ENCODE measurements around the gene ADAMTS10. TPM values are rescaled to one million over a fixed set of nuclear protein-coding genes. Genes with fewer than 3 reads are reported as not detected.
A peak's percentile ranks its signal among the peaks of the same experiment; 100 is the strongest.
"Not testable (repeated sequence)": the region's sequence is repeated elsewhere in the genome, so short reads cannot be mapped to it uniquely, and the experiment has no call there.

ADAMTS10 gene
- total RNA-seq, 3 donors from 2014 or later (not counting 1 experiment from before 2014, with no cell fraction given) = 159 to 286 (median 203) TPM

DNA sequence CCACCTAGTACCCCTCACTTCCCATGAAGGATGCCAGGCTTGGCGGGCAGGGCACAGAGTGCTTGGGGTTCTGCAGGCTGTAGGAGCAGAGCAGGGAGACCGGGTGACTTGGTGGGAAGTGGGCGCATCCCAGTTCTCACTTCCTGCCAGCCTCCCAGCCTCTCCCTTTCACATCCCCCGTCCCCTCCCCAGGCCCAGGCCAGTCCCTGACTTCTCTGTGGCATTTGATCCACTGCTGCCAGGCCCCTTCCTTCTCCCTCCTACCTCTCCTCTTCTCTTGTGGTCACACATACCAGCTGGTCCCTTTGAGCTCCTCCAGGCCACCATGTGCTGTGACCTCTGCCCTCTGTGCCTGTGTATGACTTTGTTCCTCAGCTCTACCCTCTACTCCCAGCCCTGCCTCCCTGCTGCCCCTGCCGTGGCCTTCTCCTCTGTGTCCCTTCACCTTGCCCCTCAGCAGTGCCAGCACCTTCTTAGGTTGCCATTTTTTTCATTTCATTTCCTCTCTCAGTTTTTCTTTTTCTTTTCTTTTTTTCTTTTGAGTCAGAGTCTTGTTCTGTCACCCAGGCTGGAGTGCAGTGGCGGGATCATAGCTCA lies 52.8 kb downstream of the ADAMTS10 start:
- H3K27ac Mint-ChIP-seq = peak overlapping the region; percentile 89 to 92
- H3K27ac ChIP-seq (ENCODE audit: low read length) = peak overlapping the region; percentile 34
- H3K9me3 Mint-ChIP-seq = no peaks in the 10 kb centered on the region
- no peaks in the 10 kb centered on the region for H3K27me3 ChIP-seq (ENCODE audit: control insufficient read depth, insufficient read depth, low read length)
- H3K27me3 Mint-ChIP-seq (ENCODE audit: low read depth in 2 of 2) = no peaks in the 10 kb centered on the region
- H3K36me3 Mint-ChIP-seq = peaks cover 12% of the 10 kb centered on the region
- peaks cover 67% of the 10 kb centered on the region for H3K4me1 ChIP-seq (ENCODE audit: control insufficient read depth, insufficient read depth, low read length)
- no peaks in the 10 kb centered on the region for H3K9me3 ChIP-seq (ENCODE audit: control insufficient read depth, insufficient read depth, low read length)
- peaks cover 50 to 78% of the 10 kb centered on the region in 2 donors for H3K4me1 Mint-ChIP-seq
- intact Hi-C loops (cut with micrococcal nuclease) = no loop called here
- H3K4me3 ChIP-seq (ENCODE audit: low read length) = no peak overlapping the region
- no peak for DNase-seq
- ATAC-seq = peak in 2 of 3 donors; percentile 20 to 27
- TF ChIP-seq, protein P1, sequence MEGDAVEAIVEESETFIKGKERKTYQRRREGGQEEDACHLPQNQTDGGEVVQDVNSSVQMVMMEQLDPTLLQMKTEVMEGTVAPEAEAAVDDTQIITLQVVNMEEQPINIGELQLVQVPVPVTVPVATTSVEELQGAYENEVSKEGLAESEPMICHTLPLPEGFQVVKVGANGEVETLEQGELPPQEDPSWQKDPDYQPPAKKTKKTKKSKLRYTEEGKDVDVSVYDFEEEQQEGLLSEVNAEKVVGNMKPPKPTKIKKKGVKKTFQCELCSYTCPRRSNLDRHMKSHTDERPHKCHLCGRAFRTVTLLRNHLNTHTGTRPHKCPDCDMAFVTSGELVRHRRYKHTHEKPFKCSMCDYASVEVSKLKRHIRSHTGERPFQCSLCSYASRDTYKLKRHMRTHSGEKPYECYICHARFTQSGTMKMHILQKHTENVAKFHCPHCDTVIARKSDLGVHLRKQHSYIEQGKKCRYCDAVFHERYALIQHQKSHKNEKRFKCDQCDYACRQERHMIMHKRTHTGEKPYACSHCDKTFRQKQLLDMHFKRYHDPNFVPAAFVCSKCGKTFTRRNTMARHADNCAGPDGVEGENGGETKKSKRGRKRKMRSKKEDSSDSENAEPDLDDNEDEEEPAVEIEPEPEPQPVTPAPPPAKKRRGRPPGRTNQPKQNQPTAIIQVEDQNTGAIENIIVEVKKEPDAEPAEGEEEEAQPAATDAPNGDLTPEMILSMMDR (IDR thresholded peaks at IDR 0.05) = no peak
- peaks cover 33% of the 10 kb centered on the region for H3K36me3 ChIP-seq (ENCODE audit: control insufficient read depth, insufficient read depth, low read length)
- WGBS (ENCODE audit: insufficient coverage) = 64% methylated on average over 6 of the region's 6 CpGs
- H3K4me3 Mint-ChIP-seq = peak overlapping the region; percentile 71

DNA sequence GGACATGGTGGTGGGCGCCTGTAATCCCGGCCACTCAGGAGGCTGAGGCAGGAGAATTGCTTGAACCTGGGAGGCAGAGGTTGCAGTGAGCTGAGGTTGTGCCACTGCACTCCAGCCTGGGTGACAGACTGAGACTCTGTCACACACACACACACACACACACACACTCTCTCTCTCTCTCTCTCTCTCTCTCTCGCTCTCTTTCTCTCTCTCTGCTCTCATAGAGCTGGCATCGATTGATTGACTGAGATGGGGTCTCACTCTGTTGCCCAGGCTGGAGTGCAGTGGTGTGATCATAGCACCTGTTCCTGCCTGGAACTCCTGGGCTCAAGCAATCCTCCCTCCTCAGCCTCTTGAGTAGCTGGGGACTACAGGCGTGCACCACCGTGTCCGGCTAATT lies 56.8 kb downstream of the ADAMTS10 start:
- peaks cover 68% of the 10 kb centered on the region for H3K36me3 ChIP-seq (ENCODE audit: control insufficient read depth, insufficient read depth, low read length)
- ATAC-seq; intact Hi-C loops (cut with micrococcal nuclease); H3K27me3 ChIP-seq (ENCODE audit: control insufficient read depth, insufficient read depth, low read length); H3K27me3 Mint-ChIP-seq (ENCODE audit: low read depth in 2 of 2); H3K4me3 ChIP-seq (ENCODE audit: low read length); DNase-seq; H3K27ac ChIP-seq (ENCODE audit: low read length); H3K9me3 Mint-ChIP-seq; H3K9me3 ChIP-seq (ENCODE audit: control insufficient read depth, insufficient read depth, low read length): not testable (repeated sequence)
- WGBS (ENCODE audit: insufficient coverage) = 97% methylated on average over 7 of the region's 7 CpGs
- Mint-ChIP-seq H3K36me3 (peaks cover 21% of the 10 kb centered on the region), H3K27ac (peak overlapping the region; percentile 69 to 81), H3K4me1 (peaks cover 34 to 54% of the 10 kb centered on the region in 2 donors), H3K4me3 (peak overlapping the region; percentile 28)
- H3K4me1 ChIP-seq (ENCODE audit: control insufficient read depth, insufficient read depth, low read length) = peaks cover 36% of the 10 kb centered on the region

DNA sequence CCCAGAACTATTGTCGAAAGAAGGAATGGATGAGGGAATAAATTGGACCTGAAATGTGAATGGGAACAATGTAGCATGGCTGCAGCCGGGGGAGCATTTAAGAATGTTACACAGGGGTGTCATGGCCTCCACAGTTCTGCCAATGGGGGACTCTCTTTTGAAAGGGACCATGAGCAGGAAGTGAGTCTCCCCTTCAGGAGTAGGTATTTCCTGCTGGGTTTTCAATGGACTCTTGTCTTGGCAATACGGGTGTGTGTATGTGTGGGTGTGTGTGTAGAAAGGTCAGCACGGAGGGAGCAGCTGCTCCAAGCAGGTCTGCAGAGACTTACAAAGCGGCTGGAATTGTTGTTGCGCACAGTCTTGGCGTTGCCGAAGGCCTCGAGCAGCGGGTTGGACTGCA lies 57.7 kb downstream of the ADAMTS10 start:
- H3K9me3 Mint-ChIP-seq = no peaks in the 10 kb centered on the region
- H3K4me3 Mint-ChIP-seq = no peak overlapping the region
- peaks cover 21% of the 10 kb centered on the region for H3K36me3 Mint-ChIP-seq
- no peaks in the 10 kb centered on the region for H3K27me3 ChIP-seq (ENCODE audit: control insufficient read depth, insufficient read depth, low read length)
- peaks cover 68% of the 10 kb centered on the region for H3K36me3 ChIP-seq (ENCODE audit: control insufficient read depth, insufficient read depth, low read length)
- DNase-seq (no peak), ATAC-seq (no peak)
- H3K27ac Mint-ChIP-seq = peak overlapping the region; percentile 78 to 81
- H3K9me3 ChIP-seq (ENCODE audit: control insufficient read depth, insufficient read depth, low read length) = no peaks in the 10 kb centered on the region
- H3K27me3 Mint-ChIP-seq (ENCODE audit: low read depth in 2 of 2) = no peaks in the 10 kb centered on the region
- H3K4me1 ChIP-seq (ENCODE audit: control insufficient read depth, insufficient read depth, low read length) = peaks cover 36% of the 10 kb centered on the region
- no peak overlapping the region for H3K27ac ChIP-seq (ENCODE audit: low read length)
- H3K4me1 Mint-ChIP-seq = peaks cover 33 to 54% of the 10 kb centered on the region in 2 donors
- WGBS (ENCODE audit: insufficient coverage) = 95% methylated on average over 10 of the region's 10 CpGs
- intact Hi-C loops (cut with micrococcal nuclease) = no loop called here
- no peak overlapping the region for H3K4me3 ChIP-seq (ENCODE audit: low read length)
- TF ChIP-seq, protein P1 (IDR thresholded peaks at IDR 0.05) = no peak

DNA sequence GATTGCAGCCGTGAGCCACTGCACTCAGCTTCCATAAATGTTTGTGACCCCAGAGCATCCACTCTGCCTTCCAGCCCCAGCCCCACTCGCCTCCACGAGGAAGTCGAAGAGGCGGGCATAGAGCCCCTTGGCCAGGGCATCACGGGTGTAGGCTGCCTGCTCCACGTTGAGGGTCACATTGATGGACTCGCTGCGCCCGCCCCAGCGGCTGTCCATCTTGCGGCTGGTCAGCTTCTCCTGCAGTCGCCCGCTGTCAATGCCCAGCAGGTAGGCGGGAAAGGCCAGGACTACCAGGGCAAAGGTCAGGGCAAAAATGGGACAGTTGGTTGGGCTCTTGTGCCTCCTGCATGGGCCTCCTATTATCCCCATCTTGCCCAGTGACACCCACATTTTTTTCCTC lies 60.4 kb downstream of the ADAMTS10 start:
- DNase-seq (no peak), ATAC-seq (no peak)
- no peaks in the 10 kb centered on the region for H3K27me3 Mint-ChIP-seq (ENCODE audit: low read depth in 2 of 2)
- H3K4me3 ChIP-seq (ENCODE audit: low read length) = no peak overlapping the region
- no peaks in the 10 kb centered on the region for H3K9me3 Mint-ChIP-seq
- peaks cover 27 to 43% of the 10 kb centered on the region in 2 donors for H3K4me1 Mint-ChIP-seq
- peaks cover 79% of the 10 kb centered on the region for H3K36me3 ChIP-seq (ENCODE audit: control insufficient read depth, insufficient read depth, low read length)
- no peak overlapping the region for H3K27ac ChIP-seq (ENCODE audit: low read length)
- intact Hi-C loops (cut with micrococcal nuclease) = no loop called here
- H3K27me3 ChIP-seq (ENCODE audit: control insufficient read depth, insufficient read depth, low read length) = no peaks in the 10 kb centered on the region
- H3K36me3 Mint-ChIP-seq = peaks cover 21% of the 10 kb centered on the region
- H3K9me3 ChIP-seq (ENCODE audit: control insufficient read depth, insufficient read depth, low read length) = no peaks in the 10 kb centered on the region
- H3K4me1 ChIP-seq (ENCODE audit: control insufficient read depth, insufficient read depth, low read length) = peaks cover 18% of the 10 kb centered on the region
- H3K4me3 Mint-ChIP-seq = no peak overlapping the region
- TF ChIP-seq, protein P1 (IDR thresholded peaks at IDR 0.05) = no peak
- 96% methylated on average over 15 of the region's 15 CpGs for WGBS (ENCODE audit: insufficient coverage)
- H3K27ac Mint-ChIP-seq = peak overlapping the region in 1 of 2 donors; percentile 16

Measured in natural killer cell (primary cell).